RKO (cell line): ENCODE results near the gene ANKS6.

ENCODE experiments used
- DNase-seq: peaks from one replicate; pipeline ENCODE4 v3.0.0-alpha.2; 2016; ENCODE audit warnings: low spot score

ANKS6 gene

GRCh38 chr9:98796364-98797101, at the start of gene ANKS6:
ANKS6 (minus strand) TSS chr9:98796555; CDS start chr9:98796491, 64 bp downstream.
- DNase-seq, result peak; percentile 88

DNA sequence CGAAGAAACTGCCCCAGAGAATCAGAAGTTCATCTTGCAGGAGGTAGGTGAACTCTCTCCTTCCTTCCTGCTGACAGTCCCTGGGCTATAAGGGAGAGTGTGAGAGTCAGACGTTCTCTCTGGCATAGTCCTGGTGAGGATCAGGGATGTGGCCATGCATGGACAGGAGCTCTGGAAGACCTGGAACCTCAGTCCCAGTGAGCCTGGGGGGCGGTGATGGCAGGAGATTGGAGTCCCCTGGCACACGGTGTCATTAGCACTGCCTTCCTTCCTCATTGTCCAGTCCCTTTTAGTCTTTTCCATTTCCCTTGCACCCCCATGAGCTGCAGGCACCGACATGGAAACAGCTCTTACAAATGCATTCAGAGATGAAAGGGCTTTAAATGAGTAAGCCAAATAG, 49.7 kb upstream of the ANKS6 start:
- DNase-seq, result no peak

DNA sequence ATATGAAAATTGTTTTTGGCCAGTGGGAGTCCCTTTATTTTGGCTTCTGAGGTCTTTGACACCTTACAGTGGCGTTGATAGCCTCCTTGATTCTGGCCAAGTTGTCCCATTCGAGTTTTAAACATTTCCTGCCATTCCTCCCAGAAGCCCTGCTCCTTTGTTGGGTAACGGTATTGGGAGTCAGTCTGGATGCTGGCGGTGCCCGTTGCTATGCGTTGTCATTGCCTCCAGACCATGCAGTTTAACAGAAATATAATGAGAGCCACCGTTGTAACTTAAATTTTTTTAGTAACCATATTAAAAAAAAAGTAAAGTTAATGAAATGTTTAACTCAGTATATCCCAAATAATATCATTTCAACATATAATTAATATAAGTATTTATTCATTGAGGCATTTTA, 46.2 kb upstream of the ANKS6 start:
- DNase-seq, result no peak

GRCh38 chr9:98839724-98840123, 43.4 kb upstream of the ANKS6 start:
- no peak for DNase-seq

DNA sequence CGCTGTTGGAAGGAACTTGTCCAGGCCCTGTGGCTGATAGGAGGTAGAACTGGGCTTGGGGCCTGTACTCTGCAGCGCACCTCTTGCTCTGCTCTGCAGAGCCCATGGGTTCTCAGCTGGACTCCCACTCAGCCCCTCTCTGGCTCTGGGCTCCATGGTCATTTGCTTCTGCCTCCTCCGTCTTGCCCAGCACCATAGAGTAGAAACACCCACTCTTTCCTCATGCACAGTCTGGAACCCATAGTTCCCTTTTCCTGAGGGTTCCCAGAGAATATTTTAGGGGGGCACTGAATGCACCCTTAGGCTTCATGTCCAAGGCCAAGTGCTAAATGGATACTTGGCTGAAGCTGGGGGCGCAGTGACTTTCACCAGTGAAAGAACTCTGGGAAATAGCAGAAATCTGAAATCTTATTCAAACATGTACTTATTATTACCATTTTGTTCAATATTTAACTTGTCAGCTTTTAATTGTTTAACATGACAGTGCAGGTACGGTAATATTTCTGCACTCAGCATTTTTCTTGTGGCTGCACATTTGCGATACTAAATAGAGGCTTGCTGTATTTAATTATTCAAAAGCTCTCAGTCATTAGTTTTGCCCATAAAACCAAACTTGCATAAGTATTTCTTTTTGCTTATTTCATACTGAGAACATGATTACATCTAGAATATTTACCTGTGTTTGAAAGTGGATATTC, 42.7 kb upstream of the ANKS6 start:
- DNase-seq, result no peak

- DNase-seq, result no peak
Measured at GRCh38 chr9:98838155-98838867, 42.0 kb upstream of the ANKS6 start.

GRCh38 chr9:98837516-98837915, 41.2 kb upstream of the ANKS6 start:
- DNase-seq, result no peak

DNA sequence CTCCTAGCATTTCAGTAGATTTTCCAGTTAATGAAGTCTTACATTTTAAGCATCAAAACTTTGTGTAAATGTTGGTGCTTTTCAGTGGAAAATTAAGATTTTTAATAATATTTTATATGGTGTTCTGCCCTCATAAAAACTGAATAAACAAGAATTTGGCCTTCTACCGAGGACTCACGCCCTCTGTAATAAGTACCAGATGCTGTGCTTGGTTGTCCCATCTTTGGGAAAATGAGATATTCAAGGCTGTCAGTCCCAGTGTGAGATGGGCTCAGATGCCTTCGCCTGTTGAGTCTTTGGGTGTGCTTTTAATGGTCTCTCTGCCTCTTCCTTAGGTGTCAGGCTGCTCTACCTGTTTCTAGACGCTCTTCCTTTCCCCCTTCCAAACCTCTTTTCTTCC, 39.9 kb upstream of the ANKS6 start:
- DNase-seq, result no peak

DNA sequence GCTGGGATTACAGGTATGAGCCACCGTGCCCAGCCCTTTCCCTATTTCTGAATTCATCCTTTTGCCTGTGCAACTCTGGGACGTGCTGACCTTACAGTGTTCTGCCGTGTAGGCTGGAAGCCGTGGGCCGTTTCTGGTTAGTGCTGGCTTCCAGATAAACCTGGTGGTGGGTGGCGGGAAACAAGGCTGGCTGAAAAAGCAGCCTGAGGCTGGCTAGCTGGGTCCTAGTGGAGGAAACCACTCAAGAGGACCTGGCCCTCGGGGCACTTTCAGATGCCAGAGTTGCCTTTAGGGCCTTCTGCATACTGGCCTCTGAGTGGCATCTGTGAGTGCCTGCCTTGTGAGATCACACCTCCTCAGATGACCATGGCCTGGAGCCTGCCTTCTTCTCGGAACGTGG, 38.0 kb upstream of the ANKS6 start:
- DNase-seq, result no peak

DNA sequence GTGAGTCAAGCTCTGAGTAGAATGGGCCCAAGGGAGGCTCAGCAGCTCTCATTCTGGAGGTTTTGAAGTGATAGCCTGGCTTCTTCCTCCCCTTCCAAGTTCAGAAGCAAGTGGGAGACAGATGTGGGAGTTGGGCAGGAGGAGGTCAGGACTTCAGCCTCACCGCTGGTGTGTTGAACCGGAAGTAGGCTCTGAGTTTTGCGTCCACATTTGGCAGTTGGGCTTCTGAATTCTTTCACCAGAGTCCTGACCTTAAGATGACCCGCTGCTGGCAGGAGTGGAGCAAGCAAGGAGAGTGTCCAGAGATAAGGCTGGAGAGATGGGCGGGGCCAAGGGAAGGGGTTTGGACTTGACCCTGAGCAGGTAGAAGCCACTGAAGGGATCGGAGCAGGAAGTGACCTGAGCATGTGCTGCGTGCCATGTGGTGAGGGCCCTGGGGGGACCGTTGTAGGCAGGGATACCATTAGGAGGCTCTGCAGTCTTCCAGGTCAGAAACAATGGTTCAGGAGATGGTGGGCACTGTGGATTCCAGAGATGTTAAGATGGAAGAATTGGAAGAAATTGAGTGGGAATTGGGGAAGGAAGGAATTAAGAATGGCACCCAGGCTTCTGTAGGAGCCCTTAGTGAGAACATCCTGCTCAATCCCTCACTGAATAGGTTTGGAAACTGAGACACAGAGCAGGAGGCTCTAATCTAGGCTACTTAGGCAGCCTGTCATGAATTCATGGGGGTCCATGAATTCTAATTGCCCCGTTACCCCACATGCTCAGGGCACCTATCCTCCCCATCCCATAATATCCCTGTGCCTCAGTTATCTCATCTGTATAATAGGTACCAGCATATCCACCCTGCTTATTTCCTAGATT, 37.0 kb upstream of the ANKS6 start:
- no peak for DNase-seq

DNA sequence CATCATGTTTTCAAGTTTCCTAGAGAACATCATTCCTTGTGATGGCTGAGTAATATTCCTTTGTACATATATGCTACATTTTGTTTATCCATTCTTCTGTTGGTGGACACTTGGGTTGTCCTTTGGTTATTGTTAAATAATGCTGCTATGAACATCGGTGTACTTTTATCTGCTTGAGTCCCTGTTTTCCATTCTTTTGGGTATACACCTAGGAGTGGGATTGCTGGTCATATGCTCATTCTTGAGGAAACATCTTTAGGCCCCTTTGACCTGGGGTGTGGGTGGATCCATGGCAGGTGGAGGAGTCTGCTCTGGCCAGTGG, 36.4 kb upstream of the ANKS6 start:
- no peak for DNase-seq

- DNase-seq, result no peak
Measured at GRCh38 chr9:98831696-98832095, 35.3 kb upstream of the ANKS6 start.

- no peak for DNase-seq
Measured at GRCh38 chr9:98830554-98830953, 34.2 kb upstream of the ANKS6 start.

DNA sequence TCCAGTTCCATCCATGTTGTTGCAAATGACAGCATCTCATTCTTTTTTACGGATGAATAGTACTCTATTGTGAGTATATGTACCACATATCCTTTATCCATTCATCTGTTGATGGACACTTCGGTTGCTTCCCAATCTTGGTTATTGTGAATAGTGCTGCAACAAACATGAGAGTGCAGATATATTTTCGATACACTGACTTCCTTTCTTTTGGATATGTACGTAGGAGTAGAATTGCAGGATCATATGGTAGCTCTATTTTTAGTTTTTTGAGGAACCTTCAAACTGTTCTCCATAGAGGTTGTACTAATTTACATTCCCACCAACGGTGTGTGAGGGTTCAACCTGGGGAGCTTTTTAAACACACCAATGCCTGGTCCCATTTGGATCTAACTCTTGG, 33.4 kb upstream of the ANKS6 start:
- DNase-seq, result no peak

GRCh38 chr9:98826716-98827115, 30.4 kb upstream of the ANKS6 start:
- DNase-seq, result no peak

- no peak for DNase-seq
Measured at GRCh38 chr9:98825414-98825813, 29.1 kb upstream of the ANKS6 start.

DNA sequence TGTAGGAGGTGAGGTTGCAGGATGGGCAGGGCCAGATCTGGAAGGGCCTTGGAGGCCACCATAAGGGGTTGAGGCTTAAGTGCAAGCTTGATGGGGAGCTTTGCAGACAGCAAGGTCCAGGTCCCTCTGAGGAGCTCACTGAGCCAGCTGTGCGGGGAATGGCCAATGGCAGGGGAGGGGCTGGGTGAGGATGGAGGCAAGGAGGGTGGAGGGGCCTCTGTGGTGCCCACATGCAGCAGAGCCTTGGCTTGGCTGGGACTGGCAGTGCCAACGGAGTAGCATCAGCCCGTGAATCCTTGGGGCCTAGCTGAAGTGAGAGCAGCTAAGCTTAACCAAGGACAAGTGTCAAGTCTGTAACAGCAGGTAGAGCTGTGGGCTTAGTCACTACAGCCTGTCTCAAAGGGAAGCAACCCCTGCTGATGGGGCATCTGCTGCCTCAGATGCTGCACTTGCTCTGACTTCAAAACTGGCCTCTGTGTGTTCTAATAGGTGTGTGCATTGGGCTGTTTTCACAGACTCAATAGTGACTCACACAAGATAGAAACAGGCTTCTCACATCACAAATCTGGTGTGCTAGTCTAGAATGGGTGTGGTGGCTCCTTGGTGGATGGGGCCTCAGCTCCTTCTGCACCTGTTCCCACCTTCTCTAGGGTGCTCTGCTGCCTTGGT, 27.4 kb upstream of the ANKS6 start:
- DNase-seq, result no peak

- no peak for DNase-seq
Measured at GRCh38 chr9:98822661-98823060, 26.3 kb upstream of the ANKS6 start.

GRCh38 chr9:98821831-98822230, 25.5 kb upstream of the ANKS6 start:
- DNase-seq, result no peak

DNA sequence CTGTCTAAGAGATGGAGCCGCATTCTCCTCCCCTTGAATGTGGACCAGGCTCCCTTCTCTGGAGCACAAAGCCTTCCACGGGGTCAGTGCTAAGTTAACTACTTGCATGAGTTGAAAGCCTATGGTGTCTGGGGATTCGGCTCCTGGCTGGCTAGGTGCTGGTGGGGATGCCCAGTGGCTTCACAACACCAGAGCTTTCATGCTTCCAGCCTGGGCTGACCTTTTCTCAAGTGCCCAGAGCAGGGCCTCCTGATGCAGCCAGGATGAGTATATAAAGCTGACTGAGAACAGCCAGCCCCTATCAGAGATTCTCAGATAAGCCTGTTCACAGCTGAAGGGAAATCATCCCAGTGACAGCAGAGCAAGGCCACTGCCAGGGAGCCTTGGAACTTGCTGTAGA, 22.9 kb upstream of the ANKS6 start:
- no peak for DNase-seq

DNA sequence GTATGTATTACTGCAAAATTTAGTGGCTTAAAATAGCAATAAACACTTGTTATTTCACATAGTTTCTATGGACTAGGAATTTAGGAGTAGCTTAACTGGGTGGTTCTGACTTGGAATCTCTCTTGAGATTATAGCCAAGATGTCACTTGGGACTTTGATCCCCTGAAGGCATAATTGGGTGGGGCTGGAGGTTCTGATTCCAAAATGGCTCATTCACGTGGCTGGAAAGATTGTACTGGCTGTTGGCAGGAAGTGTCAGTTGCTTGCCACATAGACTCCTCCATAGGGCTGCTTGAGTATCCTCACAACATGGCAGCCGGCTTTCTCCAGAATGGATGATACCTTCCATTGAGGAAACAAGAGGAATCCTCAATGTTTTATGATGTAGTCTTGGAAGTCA, 22.4 kb upstream of the ANKS6 start:
- no peak for DNase-seq
